ENCODE data around the gene LGALSL. TPM values are rescaled to one million over a fixed set of nuclear protein-coding genes. Genes with fewer than 3 reads are reported as not detected.

LGALSL gene
- total RNA-seq, 3 donors from 2014 or later, result 30.7 to 40.9 (median 37.6) TPM

GRCh38 chr2:64501946-64502345 is 48.0 kb downstream of the LGALSL start:
- H3K36me3 ChIP-seq (ENCODE audit: low read depth), result no peaks in the 10 kb centered on the region
- TF ChIP-seq CTCF (IDR thresholded peaks at IDR 0.05), result no peak
- no peaks in the 10 kb centered on the region for H3K4me1 ChIP-seq (ENCODE audit: low read depth)
- intact Hi-C loops (cut with DNase I, micrococcal nuclease), result no loop called here
- DNase-seq, result no peak
- ATAC-seq, result no peak
- H3K4me3 ChIP-seq, result no peak overlapping the region
- no peaks in the 10 kb centered on the region for H3K9me3 ChIP-seq

- DNase-seq (no peak), ATAC-seq (no peak)
- Histone ChIP-seq H3K9me3 (no peaks in the 10 kb centered on the region), H3K36me3 (ENCODE audit: low read depth) (no peaks in the 10 kb centered on the region), H3K4me1 (ENCODE audit: low read depth) (no peaks in the 10 kb centered on the region), H3K4me3 (no peak overlapping the region)
- TF ChIP-seq CTCF (IDR thresholded peaks at IDR 0.05), result no peak
- intact Hi-C loops (cut with DNase I, micrococcal nuclease), result no loop called here
These were observed 48.9 kb downstream of the LGALSL start for GRCh38 chr2:64502860-64503259.

DNA sequence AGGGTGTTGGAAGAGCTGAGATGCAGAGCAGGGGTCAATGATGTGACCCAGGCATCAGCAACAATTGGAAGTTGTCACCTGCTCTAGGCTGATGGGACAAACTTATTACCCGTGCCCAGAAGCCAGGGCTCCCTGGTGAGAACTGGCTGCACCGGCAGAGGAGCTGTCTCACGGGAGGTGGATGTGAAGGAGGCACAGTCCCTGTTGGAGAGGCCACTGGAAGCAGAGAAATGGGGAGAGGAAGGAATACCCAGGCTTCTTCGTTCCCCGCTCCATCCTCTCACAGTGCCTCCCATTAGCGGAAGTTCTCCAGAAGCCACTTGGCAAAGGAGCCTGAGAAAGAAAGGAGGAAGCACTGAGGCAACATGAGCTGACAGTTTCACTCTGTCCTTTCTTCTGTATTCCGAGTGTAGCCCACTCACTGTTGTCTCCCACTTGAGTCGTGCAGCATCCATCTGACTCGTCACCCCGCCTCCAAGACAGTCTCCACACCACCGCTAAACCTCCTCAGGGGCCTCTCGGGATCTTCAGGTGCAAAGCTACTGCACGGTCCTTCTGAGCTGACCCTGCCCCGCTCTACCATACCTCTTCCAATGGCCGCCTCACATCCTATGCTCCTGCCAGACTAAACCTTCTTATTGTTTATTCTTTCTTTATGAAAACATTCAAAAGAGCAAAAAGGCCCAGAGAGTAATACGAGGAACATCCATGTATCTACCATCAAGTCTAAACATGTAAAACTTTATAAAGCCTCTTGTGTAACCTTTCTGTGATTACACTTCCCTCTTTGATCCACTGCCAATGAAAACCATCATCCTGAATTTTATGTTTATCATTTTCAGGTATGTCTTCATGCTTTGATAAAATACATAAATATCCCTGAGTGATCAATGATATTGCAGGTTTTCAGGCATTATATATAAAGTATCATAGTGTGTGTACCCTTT is 51.1 kb downstream of the LGALSL start:
- H3K9me3 ChIP-seq, result no peaks in the 10 kb centered on the region
- no peaks in the 10 kb centered on the region for H3K36me3 ChIP-seq (ENCODE audit: low read depth)
- intact Hi-C loops (cut with DNase I, micrococcal nuclease), result no loop called here
- H3K4me3 ChIP-seq, result no peak overlapping the region
- DNase-seq, result no peak
- no peak for ATAC-seq
- TF ChIP-seq CTCF (IDR thresholded peaks at IDR 0.05), result no peak
- H3K4me1 ChIP-seq (ENCODE audit: low read depth), result no peaks in the 10 kb centered on the region

DNA sequence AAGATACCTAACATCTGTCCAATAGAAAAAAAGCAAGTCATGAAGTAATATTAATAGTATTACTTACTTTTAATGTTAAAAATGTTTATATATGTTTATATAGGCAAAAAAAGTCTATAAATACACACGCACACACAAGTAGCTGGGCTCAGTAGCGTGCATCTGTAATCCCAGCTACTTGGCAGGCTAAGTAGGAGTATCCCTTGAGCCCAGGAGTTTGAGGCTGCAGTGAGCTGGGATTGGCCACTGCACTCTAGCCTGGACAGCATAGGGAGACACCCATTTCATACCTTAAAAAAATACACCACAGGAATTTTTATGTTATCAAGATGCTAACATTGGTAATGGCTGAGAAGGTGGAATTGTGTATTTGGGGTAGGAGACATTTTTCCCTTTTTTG is 52.7 kb downstream of the LGALSL start:
- DNase-seq, result no peak
- intact Hi-C loops (cut with DNase I, micrococcal nuclease), result no loop called here
- no peaks in the 10 kb centered on the region for H3K9me3 ChIP-seq

More for the DNA sequence above, 52.7 kb downstream of the LGALSL start:
- Histone ChIP-seq H3K4me1 (ENCODE audit: low read depth) (no peaks in the 10 kb centered on the region), H3K4me3 (no peak overlapping the region), H3K36me3 (ENCODE audit: low read depth) (no peaks in the 10 kb centered on the region)
- ATAC-seq, result no peak
- no peak for TF ChIP-seq CTCF (IDR thresholded peaks at IDR 0.05)

Other genes starting within 250 kb of the LGALSL start
- gene AFTPH, start 70.2 kb downstream of the LGALSL start, total RNA-seq, result 10 to 100 TPM; 45.9 to 61.2 (median 50.4) TPM
- 10 to 100 TPM; 17.3 to 20.6 (median 20.6) TPM for gene SERTAD2, start 199.8 kb downstream of the LGALSL start, total RNA-seq

All from mucosa of descending colon (tissue), 3 donors.